Pancreas (tissue), 10 donors: ENCODE data around the gene ABI3. TPM values are rescaled to one million over a fixed set of nuclear protein-coding genes. Genes with fewer than 3 reads are reported as not detected.

Source experiments
- ATAC-seq, 4 donors: fragments of 200-7000 bp; cut with Tn5 transposase; one replicate each; pipeline versions ENCODE4 v1.8.0 to v1.9.1; 2020; ENCODE audit warnings: mild to moderate bottlenecking in 4 of 4, moderate library complexity in 4 of 4
- DNase-seq, 6 donors: peaks; one replicate each; pipeline ENCODE4 v3.0.0-alpha.2; 2020
- FAIRE-seq: peaks from 2 replicates; lab custom pipeline; 2012; peaks lifted over from hg19 to GRCh38; lab: Jason Lieb, UNC
- H3K27ac ChIP-seq, 4 donors: fragments of 200-600 bp; sonication (generic); 1 replicate in 3 of 4; 2 replicates in 1 of 4; pipeline versions ENCODE4 v1.5.0 to v1.8.0; 2020
- H3K27me3 ChIP-seq, 4 donors: fragments of 200-600 bp; one replicate each; pipeline ENCODE4 v1.8.0; 2021
- H3K36me3 ChIP-seq, 3 donors: fragments of 200-600 bp; sonication (generic) in 1 of 3; one replicate each; pipeline versions ENCODE4 v1.5.0 to v1.8.0; 2020 to 2021
- H3K4me1 ChIP-seq, 3 donors: fragments of 200-600 bp; one replicate each; pipeline ENCODE4 v1.8.0; 2021
- H3K4me3 ChIP-seq, 4 donors: fragments of 200-600 bp; sonication (generic) in 2 of 4; one replicate each; pipeline versions ENCODE4 v1.5.0 to v1.8.0; 2020 to 2021
- H3K9me3 ChIP-seq, 4 donors: fragments of 200-600 bp; one replicate each; pipeline ENCODE4 v1.8.0; 2021
- CTCF ChIP-seq, 4 donors: fragments of 200-600 bp; sonication (generic) in 3 of 4; IDR thresholded peaks; one replicate each; pipeline versions ENCODE4 v1.5.0 to v1.8.0; 2021; ENCODE audit warnings: antibody characterized with exemption in 4 of 4
- WGBS, 2 donors: extraction: QIAGEN DNeasy Blood & Tissue Kit; methylation state at CpG; one replicate each; pipeline ENCODE4 v1.1.7; 2013; 5-methylcytosine and 5-hydroxymethylcytosine counted together
- intact Hi-C, 3 donors: fragments of 100-400 bp; cut with DNase I; formaldehyde crosslinking; loops; one replicate each; pipeline versions ENCODE4 v1.11.1 to v1.14.2; 2022
- polyA plus RNA-seq, 2 donors: library from polyadenylated mRNA; stranded (reverse); fragments of 200-250 nt; gene quantifications; one replicate each; pipeline ENCODE4 v1.2.3, GENCODE V29; 2013
- total RNA-seq, 6 donors: library from RNA; stranded (reverse); fragmentation: NEBNext Ultra II Directional in 4 of 6; extraction: Animal tissue kit (Norgen Biotek cat#: 25700) in 4 of 6; gene quantifications; one replicate each; pipeline versions ENCODE4 v1.2.1 to v1.2.4, GENCODE V29; 2021 to 2023
- donor health status: healthy with polysubstance abuse.
- donor health status: DM: no; HTN: no; CAD: no; lungs with moderate emphysema.
- donor health status: DM: no; HTN: no; CAD: no.
- donor health status: control.
- donor health status: control.
- donor health status: Bipolar disorder and iron deficiency.
- donor health status: DM: yes; HTN: yes; CAD: no.
- donor health status: DM: no; HTN: no; CAD: no.
- donor health status: DM: no; HTN: no; CAD: no.
- donor health status: DM: yes; HTN: yes; CAD: no.

The ABI3 gene
- total and polyA plus RNA-seq, 8 donors: 1.1 to 7.1 (median 3.1) TPM

GRCh38 chr17:49231563-49231894 is 21.0 kb downstream of the ABI3 start:
- Histone ChIP-seq H3K4me3 (no peak overlapping the region), H3K9me3 (no peaks in the 10 kb centered on the region), H3K27ac (no peak overlapping the region), H3K4me1 (peaks cover 0 to 4% (median 0%) of the 10 kb centered on the region in 3 donors), H3K36me3 (no peaks in the 10 kb centered on the region), H3K27me3 (peaks cover 0 to 7% (median 2%) of the 10 kb centered on the region in 4 donors)
- TF ChIP-seq CTCF (IDR thresholded peaks at IDR 0.05): no peak
- intact Hi-C loops: no loop called here
- DNase-seq (no peak), FAIRE-seq (no peak), ATAC-seq (no peak)
- WGBS, 2 donors: 70 to 71% methylated on average over 7 of the region's 7 CpGs

DNA sequence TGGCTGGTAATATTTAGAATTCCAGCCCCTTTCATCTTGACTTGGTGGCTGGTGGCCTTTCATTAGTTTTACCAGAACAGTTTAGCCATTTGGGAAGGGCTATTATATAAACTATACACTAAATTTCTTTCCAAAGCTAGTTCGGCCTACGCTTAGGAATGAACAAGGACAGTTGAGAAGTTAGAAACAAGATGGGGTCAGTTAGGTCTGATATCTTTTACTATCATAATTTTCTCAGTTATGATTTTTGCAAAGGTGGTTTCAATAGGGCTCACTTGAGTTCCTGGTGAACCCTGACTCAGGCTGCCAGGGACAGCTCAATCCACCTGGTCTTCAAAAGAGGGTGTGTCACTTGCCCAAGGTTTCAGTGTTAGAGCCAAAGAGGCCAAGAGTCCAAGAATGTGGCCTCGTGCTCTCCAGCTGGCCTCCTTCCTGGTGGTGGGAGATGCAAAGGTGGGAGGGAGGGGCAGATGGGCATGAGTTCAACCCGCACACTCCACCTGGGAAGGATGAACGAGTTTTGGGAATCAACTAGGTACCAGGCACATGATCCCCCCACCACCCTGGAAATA is 24.1 kb downstream of the ABI3 start:
- 72 to 77% methylated on average over 5 of the region's 5 CpGs for WGBS, 2 donors
- Histone ChIP-seq H3K36me3 (no peaks in the 10 kb centered on the region), H3K4me3 (no peak overlapping the region), H3K9me3 (no peaks in the 10 kb centered on the region), H3K27me3 (peaks cover 0 to 4% (median 0%) of the 10 kb centered on the region in 4 donors), H3K27ac (no peak overlapping the region), H3K4me1 (peaks cover 0 to 4% (median 0%) of the 10 kb centered on the region in 3 donors)
- no peak for FAIRE-seq
- ATAC-seq: no peak
- no peak for TF ChIP-seq CTCF (IDR thresholded peaks at IDR 0.05)
- no peak for DNase-seq
- intact Hi-C loops: no loop called here

- Histone ChIP-seq H3K27me3 (no peaks in the 10 kb centered on the region), H3K36me3 (no peaks in the 10 kb centered on the region), H3K9me3 (no peaks in the 10 kb centered on the region), H3K4me1 (no peaks in the 10 kb centered on the region), H3K4me3 (no peak overlapping the region), H3K27ac (no peak overlapping the region)
- intact Hi-C loops: no loop called here
- no peak for ATAC-seq
- TF ChIP-seq CTCF (IDR thresholded peaks at IDR 0.05): no peak
- 57 to 70% methylated on average over 4 of the region's 4 CpGs for WGBS, 2 donors
- FAIRE-seq: no peak
- DNase-seq: no peak
Observed at GRCh38 chr17:49235896-49236295, 25.4 kb downstream of the ABI3 start.

DNA sequence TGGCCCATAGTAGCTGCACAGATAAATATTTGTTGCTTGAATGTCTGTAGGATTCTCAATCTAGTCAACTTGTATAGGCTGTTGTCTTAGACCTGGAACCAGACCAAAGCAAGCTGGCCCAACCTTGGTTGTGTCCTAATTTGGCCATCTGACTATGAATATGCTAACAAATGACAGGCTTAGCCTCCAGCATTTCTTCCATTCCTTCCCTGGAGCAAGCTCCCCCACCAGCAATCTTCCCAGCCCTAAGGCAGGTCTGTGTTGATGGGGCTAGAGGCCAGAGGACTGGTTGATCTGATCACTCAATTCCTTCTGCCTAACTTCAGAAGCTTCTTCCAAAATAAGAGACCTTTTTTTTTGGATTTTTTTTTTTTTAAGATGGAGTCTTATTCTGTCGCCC is 29.5 kb downstream of the ABI3 start:
- H3K4me1 ChIP-seq: no peaks in the 10 kb centered on the region
- intact Hi-C loops: no loop called here
- H3K27me3 ChIP-seq: no peaks in the 10 kb centered on the region
- DNase-seq (no peak), FAIRE-seq (no peak), ATAC-seq (no peak)
- H3K4me3 ChIP-seq: no peak overlapping the region
- no peaks in the 10 kb centered on the region for H3K36me3 ChIP-seq
- no peak overlapping the region for H3K27ac ChIP-seq
- 76 to 94% methylated on average over 1 of the region's 1 CpG for WGBS, 2 donors
- no peaks in the 10 kb centered on the region for H3K9me3 ChIP-seq
- TF ChIP-seq CTCF (IDR thresholded peaks at IDR 0.05): no peak

GRCh38 chr17:49240619-49241018 is 30.1 kb downstream of the ABI3 start:
- Histone ChIP-seq H3K4me1 (no peaks in the 10 kb centered on the region), H3K4me3 (no peak overlapping the region), H3K9me3 (no peaks in the 10 kb centered on the region), H3K27me3 (no peaks in the 10 kb centered on the region), H3K36me3 (no peaks in the 10 kb centered on the region), H3K27ac (no peak overlapping the region)
- FAIRE-seq (no peak), ATAC-seq (no peak), DNase-seq (no peak)
- intact Hi-C loops: no loop called here
- WGBS, 2 donors: 26 to 50% methylated on average over 1 of the region's 1 CpG
- no peak for TF ChIP-seq CTCF (IDR thresholded peaks at IDR 0.05)
